ENCODE data around the gene MYRF.

The MYRF gene

GRCh38 chr11:61752117-61752924, at the start of gene MYRF:
Gene MYRF (plus strand): TSS chr11:61752636. CDS start chr11:61752745, 109 bp downstream.
- DNase-seq (ENCODE audit: insufficient read length, low spot score), result peak; percentile 67
- no peak for FAIRE-seq

DNA sequence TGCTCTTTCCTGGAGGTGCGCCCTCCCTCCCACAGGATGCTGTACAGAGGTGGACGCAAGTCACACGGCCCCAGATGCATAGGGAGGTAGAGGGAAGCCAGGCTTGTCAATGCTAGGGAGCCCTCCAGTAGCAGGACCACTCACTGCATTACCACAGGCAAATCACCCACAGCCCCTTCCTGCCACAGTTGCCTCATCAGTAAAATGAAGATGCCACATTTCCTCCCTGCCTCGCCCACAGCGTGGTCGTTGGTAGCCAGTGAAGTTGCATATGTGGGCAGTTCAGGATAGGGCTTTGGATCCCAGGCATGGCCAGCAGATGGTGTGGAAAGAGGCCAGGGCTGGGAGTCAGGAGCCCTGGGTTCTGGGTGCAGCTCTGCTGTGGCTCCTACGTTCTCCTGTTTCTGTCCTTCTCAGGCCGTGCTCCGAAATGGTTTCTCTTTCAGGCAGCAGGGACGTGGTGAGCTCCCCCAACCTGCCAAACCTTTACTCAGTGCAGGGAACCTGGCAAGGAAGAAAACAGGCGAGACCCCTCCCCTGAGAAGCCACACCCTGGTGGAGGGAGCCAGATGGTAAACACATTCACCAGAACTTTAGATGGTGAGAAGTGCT, 49.6 kb upstream of the MYRF start:
- DNase-seq (ENCODE audit: insufficient read length, low spot score) (no peak), FAIRE-seq (no peak)

GRCh38 chr11:61704838-61705237, 47.6 kb upstream of the MYRF start:
- DNase-seq (ENCODE audit: insufficient read length, low spot score) (no peak), FAIRE-seq (no peak)

- no peak for DNase-seq (ENCODE audit: insufficient read length, low spot score)
- no peak for FAIRE-seq
These were observed 45.7 kb upstream of the MYRF start for GRCh38 chr11:61706452-61707400.

DNA sequence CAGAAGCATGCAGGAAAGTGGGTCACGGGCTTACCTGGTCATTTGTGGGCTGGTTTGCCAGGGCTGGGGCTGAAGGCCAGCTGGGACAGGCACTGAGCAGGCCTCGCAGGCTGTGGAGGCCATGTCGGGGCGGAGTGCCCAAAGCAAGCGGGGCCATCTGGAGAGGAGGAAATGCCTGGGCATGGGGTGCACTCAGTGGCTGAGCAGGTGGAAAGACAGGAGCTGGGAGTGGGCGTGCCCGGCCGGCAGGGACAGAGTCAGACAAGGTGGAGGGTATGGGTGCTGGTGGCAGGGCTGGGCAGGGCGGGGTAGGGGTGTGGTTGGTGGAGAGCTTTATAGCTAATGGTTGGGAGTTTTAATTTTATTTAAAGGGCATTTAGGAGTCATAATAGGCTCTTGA, 44.9 kb upstream of the MYRF start:
- no peak for FAIRE-seq
- DNase-seq (ENCODE audit: insufficient read length, low spot score), result no peak

DNA sequence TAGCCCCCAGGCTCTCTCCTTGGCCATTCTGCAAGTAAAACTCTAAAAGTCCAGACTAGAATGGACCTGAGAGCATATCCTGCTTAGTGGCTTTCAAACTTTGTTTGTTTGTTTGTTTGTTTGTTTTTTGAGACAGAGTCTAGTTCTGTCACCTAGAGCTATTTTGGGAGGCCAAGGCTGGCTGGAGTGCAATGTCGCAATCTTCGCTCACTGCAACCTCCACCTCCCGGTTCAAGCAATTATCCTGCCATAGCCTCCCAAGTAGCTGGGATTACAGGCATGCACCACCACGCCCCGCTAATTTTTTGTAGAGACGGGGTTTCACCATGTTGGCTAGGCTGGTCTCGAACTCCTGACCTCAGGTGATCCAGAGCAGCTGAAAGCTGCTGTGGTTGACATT, 43.3 kb upstream of the MYRF start:
- no peak for DNase-seq (ENCODE audit: insufficient read length, low spot score)
- FAIRE-seq, result no peak

GRCh38 chr11:61709572-61709971, 42.9 kb upstream of the MYRF start:
- no peak for FAIRE-seq
- DNase-seq (ENCODE audit: insufficient read length, low spot score), result no peak

- no peak for FAIRE-seq
- no peak for DNase-seq (ENCODE audit: insufficient read length, low spot score)
These were observed 42.4 kb upstream of the MYRF start for GRCh38 chr11:61710019-61710418.

- FAIRE-seq (no peak), DNase-seq (ENCODE audit: insufficient read length, low spot score) (no peak)
These were observed 41.4 kb upstream of the MYRF start for GRCh38 chr11:61711037-61711436.

DNA sequence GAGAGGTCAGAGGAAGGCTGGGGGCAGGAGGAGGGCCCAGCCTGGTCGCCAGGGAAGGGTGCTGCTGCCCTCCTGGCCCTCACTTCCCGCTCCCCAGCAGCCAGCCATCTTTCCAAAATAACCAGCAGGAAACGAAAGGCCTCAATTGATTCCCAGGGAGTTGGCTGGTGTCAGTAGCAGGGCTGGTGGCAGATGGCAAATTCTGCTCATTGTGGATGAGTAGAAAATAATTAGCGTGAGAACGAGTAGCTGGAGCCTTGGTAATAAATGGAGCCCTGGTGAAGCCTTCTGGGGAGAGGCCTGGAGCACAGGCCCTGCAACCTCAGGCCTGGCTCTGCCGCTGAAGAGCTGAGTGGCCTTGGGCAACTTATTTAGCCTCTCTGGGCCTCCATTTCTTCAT, 40.9 kb upstream of the MYRF start:
- no peak for DNase-seq (ENCODE audit: insufficient read length, low spot score)
- no peak for FAIRE-seq

DNA sequence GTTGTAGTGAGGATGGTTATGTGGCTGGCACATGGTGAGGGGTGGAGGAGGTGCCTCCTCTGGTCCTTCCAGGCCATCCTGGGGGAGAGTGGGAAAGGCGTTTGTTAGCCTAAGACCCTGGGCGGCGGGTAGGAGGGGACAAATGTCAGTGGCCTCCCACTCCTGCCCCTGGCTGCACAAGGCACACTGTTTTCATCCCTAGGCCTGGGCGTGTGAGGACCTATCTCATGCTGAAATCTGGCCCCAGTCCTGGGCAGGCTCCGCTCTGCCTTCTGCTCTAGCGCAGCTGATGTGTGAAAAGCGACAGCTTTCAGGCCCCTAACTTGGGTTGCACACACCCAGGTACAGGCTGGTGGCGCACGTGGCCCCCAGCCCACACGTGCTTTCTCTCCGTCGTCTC, 40.1 kb upstream of the MYRF start:
- DNase-seq (ENCODE audit: insufficient read length, low spot score), result no peak
- no peak for FAIRE-seq

- no peak for FAIRE-seq
These were observed 39.6 kb upstream of the MYRF start for GRCh38 chr11:61712846-61713245.

DNA sequence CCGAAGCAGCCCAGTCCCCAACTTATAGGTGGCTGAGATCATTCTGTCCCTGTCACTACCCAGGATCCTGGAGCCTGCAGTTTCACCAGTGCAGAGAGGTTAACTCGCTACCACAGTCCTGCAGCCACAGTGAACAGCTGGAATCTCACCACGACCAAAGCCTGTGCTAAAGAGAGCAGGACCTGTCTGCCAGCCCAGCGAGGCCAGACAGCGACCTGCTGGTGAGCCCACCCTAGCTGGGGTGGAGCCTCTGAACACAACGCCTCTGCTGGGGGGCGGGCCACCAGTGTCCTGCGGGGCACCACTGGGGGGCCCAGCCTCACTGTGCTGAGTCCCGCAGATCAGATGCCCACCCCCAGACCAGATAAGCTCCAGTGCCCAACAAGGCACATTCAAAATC, 39.0 kb upstream of the MYRF start:
- DNase-seq (ENCODE audit: insufficient read length, low spot score) (no peak), FAIRE-seq (no peak)

More at GRCh38 chr11:61712846-61713245, 39.6 kb upstream of the MYRF start:
- no peak for DNase-seq (ENCODE audit: insufficient read length, low spot score)

DNA sequence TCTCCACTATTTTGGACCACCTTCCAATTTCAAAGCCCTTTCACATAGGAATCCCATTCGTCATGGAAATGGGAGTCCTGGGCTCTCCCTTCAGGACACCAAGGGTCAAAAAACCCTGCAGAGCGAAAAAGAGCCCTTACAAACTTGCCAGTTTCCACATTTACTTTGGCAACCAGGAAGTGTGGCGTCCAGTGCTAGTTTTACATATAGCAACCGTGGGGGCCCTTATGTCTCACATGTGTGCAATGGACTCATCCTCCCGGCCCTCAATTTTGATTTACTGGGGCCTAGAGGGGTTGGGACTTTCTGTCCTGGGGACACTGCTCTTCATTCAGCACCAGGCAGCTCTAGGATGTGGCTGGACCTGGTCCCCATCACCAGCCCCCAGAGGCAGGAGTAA, 38.5 kb upstream of the MYRF start:
- FAIRE-seq, result no peak
- no peak for DNase-seq (ENCODE audit: insufficient read length, low spot score)

DNA sequence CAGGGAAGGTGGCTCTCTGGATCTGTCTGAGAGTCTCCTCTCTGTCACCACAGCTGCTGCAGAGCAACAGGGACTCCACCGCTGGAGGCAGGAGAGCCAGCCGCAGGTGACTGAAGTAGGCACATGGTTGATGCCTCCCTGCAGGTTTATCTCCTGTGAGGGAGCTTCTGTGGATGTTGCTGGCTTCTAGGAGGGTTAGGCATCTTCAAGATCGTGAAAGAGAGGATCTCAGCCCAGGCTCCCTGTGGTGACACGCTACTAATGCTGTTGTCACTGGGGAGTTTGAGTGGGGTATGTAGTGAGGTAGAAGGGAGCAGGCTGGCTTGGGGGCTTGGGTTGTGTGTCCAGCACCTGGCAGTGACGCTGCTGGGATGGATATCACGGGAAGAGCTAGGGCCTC, 38.1 kb upstream of the MYRF start:
- no peak for FAIRE-seq
- DNase-seq (ENCODE audit: insufficient read length, low spot score), result no peak

DNA sequence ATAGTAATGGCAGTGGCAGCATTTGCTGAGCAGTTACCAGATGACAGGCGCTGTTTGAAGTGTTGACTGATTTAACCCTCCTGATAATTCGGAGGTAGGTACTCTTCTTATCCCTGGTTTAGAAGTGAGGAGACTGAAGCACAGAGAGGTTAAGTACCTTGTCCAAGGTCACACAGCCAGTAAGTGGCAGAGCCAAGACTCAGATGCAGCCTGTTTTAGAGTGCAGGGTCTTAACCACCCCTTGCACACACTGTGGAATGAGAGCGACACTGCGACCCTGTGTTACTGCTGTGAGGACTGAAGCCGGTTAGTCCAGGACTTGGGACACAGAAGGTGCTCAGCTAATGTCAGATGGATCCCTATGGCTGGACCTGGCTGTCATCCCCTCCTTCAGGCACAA, 37.5 kb upstream of the MYRF start:
- DNase-seq (ENCODE audit: insufficient read length, low spot score) (no peak), FAIRE-seq (no peak)

DNA sequence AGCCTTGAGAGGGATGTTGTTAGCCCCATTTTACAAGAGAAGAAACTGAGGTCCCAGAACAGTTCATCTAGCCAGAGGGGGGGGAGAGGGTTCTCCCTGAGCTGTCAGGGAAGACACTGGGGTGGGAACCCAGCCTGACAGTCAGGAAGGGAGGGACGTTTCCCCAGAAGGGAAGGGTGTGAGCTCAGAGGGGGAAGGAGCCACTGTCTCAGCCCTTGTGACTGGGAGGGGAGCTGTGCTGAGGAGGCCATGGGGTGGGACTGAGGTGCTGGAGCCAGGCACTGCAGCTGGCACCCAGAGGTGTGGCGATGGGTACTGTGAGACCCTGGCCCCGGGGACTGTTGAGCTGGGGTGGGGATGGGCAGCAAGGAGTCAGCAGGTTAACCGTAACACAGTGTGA, 36.6 kb upstream of the MYRF start:
- DNase-seq (ENCODE audit: insufficient read length, low spot score), result no peak
- FAIRE-seq, result no peak

- no peak for DNase-seq (ENCODE audit: insufficient read length, low spot score)
- no peak for FAIRE-seq
These were observed 35.8 kb upstream of the MYRF start for GRCh38 chr11:61716478-61717285.

- DNase-seq (ENCODE audit: insufficient read length, low spot score) (no peak), FAIRE-seq (no peak)
These were observed 35.0 kb upstream of the MYRF start for GRCh38 chr11:61717286-61718033.

DNA sequence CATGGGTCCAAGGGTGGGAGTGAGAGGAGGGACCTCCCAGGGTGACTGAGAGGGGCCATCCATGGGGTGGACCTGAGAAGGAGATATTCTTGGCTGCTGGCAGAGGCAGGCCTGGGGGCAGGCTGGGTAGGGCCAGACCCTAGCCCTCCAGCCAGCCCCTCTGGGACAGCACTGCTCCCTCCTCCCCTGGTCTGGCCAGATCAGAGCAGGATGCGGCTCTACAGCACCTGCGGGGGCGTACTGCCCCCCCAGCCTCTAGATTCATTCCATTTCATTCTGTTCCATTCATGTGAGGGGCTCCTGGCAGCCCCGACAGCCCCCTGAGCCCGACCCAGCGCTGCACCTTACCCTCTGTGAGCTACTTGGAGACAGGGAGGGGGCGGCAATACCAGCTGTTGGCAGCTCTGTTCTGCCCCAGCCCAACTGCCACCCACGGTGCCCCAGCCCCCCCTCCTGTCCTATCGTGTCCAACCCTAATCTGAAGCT, 34.3 kb upstream of the MYRF start:
- DNase-seq (ENCODE audit: insufficient read length, low spot score) (no peak), FAIRE-seq (no peak)

All from HTR-8/SVneo (cell line).